ENCODE data around the gene FAF1. TPM values are rescaled to one million over a fixed set of nuclear protein-coding genes. Genes with fewer than 3 reads are reported as not detected.

Gene FAF1
- total RNA-seq, 2 donors from 2014 or later = 45.8 to 50.1 TPM

DNA sequence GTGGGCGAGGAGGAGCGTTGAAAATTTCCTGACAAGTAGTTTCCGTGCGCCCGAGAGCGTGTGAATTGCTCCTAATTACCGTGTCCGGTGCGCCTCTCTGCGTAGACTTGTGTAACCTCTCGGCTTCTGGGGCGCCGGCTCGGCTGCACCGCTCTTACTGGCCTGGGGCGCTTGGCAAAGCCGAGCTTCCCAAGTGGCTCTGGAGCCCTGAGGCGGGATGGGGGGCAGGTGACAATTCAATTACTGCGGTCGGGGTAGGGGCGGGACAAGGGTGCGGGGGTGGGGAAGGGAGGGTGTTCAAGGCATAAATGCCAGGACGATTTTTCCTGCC, 536.4 kb downstream of the FAF1 start:
- H3K4me1 Mint-ChIP-seq = peaks cover 38% of the 10 kb centered on the region
- ATAC-seq (no peak), DNase-seq (no peak)
- H3K27ac Mint-ChIP-seq = no peak overlapping the region
- no peaks in the 10 kb centered on the region for H3K9me3 ChIP-seq (ENCODE audit: control insufficient read depth, low read length, poor library complexity, severe bottlenecking)
- peak overlapping the region; percentile 98 for H3K4me3 Mint-ChIP-seq
- peaks cover 21% of the 10 kb centered on the region for H3K36me3 Mint-ChIP-seq (ENCODE audit: low read depth)
- H3K27me3 Mint-ChIP-seq = peaks cover 86% of the 10 kb centered on the region

DNA sequence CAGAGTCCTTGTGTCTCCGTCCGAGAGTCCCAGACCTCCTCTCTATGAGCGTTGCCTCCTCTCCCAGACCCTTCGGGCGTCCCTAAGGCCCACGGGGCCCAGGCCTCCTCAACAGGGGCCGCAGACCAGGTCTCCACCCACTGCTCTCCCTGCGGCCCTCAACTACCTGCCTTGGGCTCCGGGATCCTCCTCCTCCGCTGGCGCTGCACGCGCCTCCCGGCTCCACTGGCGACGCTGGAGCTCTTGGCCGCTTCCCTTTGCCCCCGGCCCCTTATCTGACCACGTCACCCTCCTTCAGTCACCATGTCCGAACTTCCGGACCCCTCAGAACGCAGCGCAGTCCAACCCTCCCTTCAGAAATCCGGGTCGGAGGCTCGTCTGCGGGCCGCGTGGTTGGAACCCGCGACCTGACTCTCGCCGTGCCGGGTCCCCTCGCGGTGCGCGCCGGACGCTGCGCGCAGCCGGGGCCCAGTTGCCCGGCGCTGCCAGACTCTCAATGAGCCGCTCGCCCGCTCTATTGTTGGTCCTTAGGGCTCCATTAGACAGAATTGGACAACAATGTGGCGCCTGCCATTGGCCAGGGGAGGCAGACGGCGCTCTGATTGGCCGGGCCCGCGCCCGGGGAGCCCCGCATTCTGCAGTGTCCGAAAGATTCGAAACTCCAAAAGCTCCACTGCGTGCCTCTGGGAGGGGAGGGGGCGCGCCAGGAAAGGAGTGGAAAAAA, 537.0 kb downstream of the FAF1 start, which contains the start of gene DMRTA2:
Gene DMRTA2, minus strand, starts transcription at position 498 of the 724 bp plus-strand sequence. CDS start 1,907 bp downstream, outside the sequence.
- Mint-ChIP-seq H3K36me3 (ENCODE audit: low read depth) (peaks cover 21% of the 10 kb centered on the region), H3K4me1 (peaks cover 38% of the 10 kb centered on the region), H3K4me3 (peak within 1 kb of the TSS; percentile 98), H3K27me3 (peaks cover 84% of the 10 kb centered on the region), H3K27ac (no peak within 1 kb of the TSS)
- H3K9me3 ChIP-seq (ENCODE audit: control insufficient read depth, low read length, poor library complexity, severe bottlenecking) = no peaks in the 10 kb centered on the region
- ATAC-seq = no peak
- no peak for DNase-seq

DNA sequence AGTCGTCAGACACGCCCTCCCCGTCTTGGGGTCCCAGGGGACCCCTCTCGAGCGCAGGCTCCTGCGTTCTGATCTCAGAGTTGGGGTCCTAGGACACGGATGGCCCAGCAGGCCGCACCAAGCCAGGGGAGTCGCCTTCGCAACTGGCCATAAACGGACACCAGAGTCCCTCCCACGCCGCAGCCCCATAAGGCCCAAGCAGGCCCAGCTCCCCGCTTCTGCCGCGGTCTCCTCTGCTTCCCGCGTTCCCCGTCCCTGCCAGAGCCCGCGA, 537.5 kb downstream of the FAF1 start:
- Mint-ChIP-seq H3K27ac (no peak overlapping the region), H3K27me3 (peaks cover 84% of the 10 kb centered on the region), H3K36me3 (ENCODE audit: low read depth) (peaks cover 21% of the 10 kb centered on the region), H3K4me1 (peaks cover 40% of the 10 kb centered on the region), H3K4me3 (peak overlapping the region; percentile 98)
- no peak for DNase-seq
- no peak for ATAC-seq
- no peaks in the 10 kb centered on the region for H3K9me3 ChIP-seq (ENCODE audit: control insufficient read depth, low read length, poor library complexity, severe bottlenecking)

DNA sequence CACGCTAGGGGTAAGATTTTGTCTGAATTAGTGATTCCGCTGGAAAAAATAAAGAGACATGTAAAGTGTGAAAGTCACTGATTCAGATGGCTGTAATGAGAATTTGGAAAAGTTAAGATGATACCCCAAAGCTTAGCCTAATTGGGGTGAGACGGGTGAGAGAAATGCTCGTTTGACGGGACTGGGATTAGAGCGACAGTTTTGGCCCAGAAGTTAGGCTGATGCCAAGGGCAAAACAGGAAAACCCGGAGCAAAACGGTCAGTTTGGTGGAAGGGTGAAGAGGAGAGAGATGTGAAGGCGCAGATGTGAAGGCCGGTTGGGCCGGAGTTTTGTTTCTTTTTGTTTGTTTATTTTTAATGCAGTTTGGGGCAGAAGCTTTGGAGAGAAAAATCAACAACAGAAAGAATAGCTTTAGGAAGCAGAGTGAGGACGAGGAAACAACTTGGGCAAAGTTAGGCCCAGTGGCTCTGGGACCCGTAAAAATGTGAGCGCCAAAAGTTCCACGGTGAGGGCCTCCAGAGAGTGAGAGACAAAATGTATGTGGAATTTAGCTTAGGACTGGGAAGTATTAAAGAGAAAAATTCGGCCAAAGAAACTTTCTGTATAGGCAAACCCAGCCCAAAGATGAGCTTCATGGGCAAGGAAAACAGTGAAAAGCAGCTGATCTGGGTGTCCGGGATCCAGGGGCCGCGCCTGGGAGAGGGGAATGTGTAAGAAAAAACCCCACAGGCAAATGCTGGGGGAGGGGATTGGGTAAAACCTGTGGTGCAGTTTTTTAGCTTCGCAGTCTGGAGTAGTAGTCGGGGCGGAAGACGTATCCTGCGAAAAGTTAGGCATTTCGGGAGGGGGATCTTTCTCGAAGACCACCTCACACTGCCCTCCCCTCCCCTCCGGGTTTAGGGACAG, 538.0 kb downstream of the FAF1 start:
- DNase-seq (no peak), ATAC-seq (no peak)
- H3K27ac Mint-ChIP-seq = no peak overlapping the region
- H3K4me3 Mint-ChIP-seq = peak overlapping the region; percentile 98
- peaks cover 84% of the 10 kb centered on the region for H3K27me3 Mint-ChIP-seq
- peaks cover 37% of the 10 kb centered on the region for H3K4me1 Mint-ChIP-seq
- no peaks in the 10 kb centered on the region for H3K9me3 ChIP-seq (ENCODE audit: control insufficient read depth, low read length, poor library complexity, severe bottlenecking)
- H3K36me3 Mint-ChIP-seq (ENCODE audit: low read depth) = peaks cover 21% of the 10 kb centered on the region

DNA sequence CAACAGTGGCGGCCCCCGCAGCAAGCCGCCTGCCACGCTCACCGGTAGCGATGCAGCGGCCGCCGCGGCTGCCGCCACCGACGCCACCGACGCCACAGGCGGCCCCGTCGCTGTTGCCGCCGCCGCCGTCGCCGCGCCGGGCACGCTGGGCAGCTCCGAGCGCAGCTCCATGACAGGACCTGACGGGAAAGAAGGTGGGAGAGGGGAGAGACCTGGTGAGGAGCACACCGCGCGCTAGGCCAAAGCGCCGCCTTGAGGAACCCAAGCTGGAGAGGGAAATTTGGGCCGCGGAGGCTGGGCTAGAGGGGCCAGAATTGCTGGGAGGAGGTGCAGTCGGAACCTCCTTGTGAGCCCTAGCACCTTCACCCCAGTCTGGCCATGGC, 538.7 kb downstream of the FAF1 start:
- H3K36me3 Mint-ChIP-seq (ENCODE audit: low read depth) = peaks cover 24% of the 10 kb centered on the region
- H3K27ac Mint-ChIP-seq = no peak overlapping the region
- DNase-seq = no peak
- H3K4me3 Mint-ChIP-seq = peak overlapping the region; percentile 98
- ATAC-seq = no peak
- peaks cover 84% of the 10 kb centered on the region for H3K27me3 Mint-ChIP-seq
- H3K9me3 ChIP-seq (ENCODE audit: control insufficient read depth, low read length, poor library complexity, severe bottlenecking) = no peaks in the 10 kb centered on the region
- peaks cover 40% of the 10 kb centered on the region for H3K4me1 Mint-ChIP-seq

DNA sequence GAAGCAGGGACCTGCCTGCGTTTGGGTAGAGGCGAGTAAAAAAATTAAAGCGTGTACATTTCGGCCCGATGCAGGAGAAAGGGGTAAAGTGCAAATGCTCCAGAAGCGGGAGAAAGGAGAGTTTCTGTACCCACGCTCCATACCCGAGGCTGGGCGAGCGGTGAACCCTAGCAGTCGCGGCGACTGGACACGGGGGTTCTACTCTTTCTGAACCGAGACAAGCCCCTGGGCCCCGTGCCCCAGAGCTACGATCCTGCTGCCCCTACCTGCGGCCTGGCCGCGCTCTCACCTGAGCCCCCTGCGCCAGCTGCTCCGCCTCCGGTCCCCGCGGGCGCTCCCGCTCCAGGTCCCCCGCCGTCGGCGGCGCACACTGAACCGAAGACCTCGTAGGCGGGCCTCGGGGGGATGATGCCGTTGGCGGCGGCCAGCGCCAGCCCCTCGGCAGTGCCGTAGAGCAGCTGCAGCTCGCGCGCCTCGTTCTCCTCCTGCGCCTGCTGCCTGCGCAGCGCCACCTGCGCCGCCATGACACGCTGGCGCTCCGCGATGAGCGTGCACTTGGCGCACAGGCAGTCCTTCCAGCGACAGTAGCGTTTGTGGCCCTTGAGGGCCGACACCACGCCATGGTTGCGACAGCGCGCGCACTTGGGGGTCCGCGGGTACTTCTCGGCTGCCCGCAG, 539.2 kb downstream of the FAF1 start:
- H3K4me1 Mint-ChIP-seq = peaks cover 41% of the 10 kb centered on the region

DNA sequence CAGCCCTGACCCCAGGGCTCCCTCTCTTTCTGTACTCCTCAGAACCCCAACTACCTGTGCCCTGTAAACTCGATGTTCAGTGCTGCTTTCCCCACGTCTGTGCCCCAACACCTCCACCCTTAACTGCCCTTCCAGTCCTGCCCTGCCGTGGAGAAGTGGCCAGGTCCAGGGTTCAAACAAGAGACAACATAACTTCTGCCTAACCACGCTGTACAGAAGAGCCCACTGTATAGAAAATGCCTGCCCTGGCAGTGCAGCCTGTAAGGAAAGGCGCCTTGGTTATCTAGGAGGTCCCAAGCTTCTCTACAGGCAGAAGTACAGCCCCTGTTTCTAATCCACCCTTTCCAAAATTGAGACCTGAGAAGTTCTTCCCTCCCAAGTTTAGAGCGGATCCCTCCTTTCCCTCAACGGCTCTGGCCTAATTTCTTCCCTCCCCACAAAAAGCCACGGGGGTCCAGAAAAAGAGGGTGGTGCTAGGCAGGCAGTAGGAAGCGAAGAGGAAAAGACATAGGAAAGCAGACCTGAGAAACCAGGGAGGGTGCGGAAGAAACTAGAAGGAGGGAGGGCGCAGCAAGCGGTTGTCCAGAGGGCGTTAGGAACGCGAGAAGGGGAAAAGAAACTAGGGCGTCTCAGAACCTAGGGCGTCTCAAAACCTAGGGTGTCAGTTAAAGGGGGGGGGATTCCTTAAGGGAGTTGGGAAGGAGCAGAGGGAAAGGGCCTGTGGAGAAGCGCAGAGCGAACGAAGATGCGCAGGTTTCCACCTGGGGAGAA, 540.0 kb downstream of the FAF1 start:
- Mint-ChIP-seq H3K27me3 (peaks cover 83% of the 10 kb centered on the region), H3K4me1 (peaks cover 41% of the 10 kb centered on the region), H3K27ac (no peak overlapping the region), H3K4me3 (peak overlapping the region; percentile 86), H3K36me3 (ENCODE audit: low read depth) (peaks cover 24% of the 10 kb centered on the region)
- no peak for ATAC-seq
- no peaks in the 10 kb centered on the region for H3K9me3 ChIP-seq (ENCODE audit: control insufficient read depth, low read length, poor library complexity, severe bottlenecking)
- no peak for DNase-seq

More for the DNA sequence above, 539.2 kb downstream of the FAF1 start:
- Mint-ChIP-seq H3K4me3 (peak overlapping the region; percentile 86), H3K27me3 (peaks cover 84% of the 10 kb centered on the region), H3K27ac (no peak overlapping the region), H3K36me3 (ENCODE audit: low read depth) (peaks cover 24% of the 10 kb centered on the region)
- ATAC-seq = no peak
- no peak for DNase-seq
- no peaks in the 10 kb centered on the region for H3K9me3 ChIP-seq (ENCODE audit: control insufficient read depth, low read length, poor library complexity, severe bottlenecking)

DNA sequence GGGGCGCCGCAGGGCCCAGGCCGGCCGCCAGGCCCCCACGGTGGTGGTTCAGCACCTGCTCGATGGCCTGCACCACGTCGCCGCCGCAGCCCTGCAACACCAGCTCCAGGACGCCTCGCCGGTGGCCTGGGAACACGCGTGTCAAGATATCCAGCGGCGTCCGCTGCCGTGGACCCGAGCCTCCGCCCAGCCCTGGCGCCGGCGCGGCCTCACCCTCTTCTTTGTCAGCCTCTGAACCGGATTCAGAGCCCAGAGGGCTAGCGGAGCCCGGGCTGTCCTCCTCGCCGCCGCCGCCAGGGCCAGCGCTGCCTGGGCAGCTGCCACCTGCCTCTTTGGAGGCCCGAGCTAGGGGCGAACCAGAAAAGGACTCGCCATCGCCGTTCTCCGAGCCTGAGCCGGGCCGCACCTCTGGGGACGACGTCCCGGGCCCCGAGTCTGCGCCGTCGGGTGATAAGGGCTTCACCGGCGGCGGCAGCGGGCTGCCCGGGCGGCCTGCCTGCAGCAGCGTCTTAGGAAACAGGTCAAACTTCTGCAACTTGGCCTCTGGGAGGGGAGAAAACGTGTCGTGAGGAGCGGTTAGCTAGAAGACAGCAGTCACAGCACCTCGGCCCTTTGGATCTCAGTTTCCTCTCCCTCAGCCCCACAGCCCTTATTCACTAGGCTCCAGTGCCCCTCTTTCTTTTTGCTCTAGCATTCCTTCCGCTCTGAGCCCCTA, 540.7 kb downstream of the FAF1 start:
- no peaks in the 10 kb centered on the region for H3K9me3 ChIP-seq (ENCODE audit: control insufficient read depth, low read length, poor library complexity, severe bottlenecking)
- H3K4me3 Mint-ChIP-seq = peak overlapping the region; percentile 86
- H3K4me1 Mint-ChIP-seq = peaks cover 35% of the 10 kb centered on the region
- DNase-seq (no peak), ATAC-seq (no peak)
- no peak overlapping the region for H3K27ac Mint-ChIP-seq
- H3K36me3 Mint-ChIP-seq (ENCODE audit: low read depth) = peaks cover 22% of the 10 kb centered on the region
- H3K27me3 Mint-ChIP-seq = peaks cover 83% of the 10 kb centered on the region

DNA sequence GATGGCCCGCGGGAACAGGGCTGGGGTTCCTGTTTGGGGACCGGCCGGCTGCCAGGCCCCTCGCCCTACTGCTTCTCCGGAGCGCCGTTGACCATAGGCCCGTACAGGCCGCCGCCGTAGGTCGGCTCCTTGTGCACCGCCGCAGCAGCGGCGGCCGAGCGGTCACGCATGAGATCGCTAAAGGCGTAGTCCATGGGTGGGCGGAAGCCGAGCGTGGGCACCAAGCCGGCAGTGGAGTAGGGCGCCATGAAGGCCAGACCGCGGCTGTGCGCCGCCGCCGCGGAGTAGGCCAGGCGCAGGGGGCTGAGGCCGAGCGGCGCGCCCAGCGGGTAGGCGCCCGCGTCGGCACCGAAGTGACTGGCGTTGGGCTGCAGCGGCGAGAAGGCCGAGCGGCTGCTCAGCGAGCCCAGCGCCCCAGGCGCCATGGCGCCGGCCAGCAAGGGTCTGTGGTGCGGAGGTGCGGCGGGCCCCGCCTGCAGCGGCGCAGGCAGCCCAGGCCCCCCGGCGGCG, 541.4 kb downstream of the FAF1 start:
- peaks cover 30% of the 10 kb centered on the region for H3K4me1 Mint-ChIP-seq
- ATAC-seq (no peak), DNase-seq (no peak)
- H3K27ac Mint-ChIP-seq = no peak overlapping the region
- H3K4me3 Mint-ChIP-seq = peak overlapping the region; percentile 49
- H3K36me3 Mint-ChIP-seq (ENCODE audit: low read depth) = peaks cover 21% of the 10 kb centered on the region
- H3K9me3 ChIP-seq (ENCODE audit: control insufficient read depth, low read length, poor library complexity, severe bottlenecking) = no peaks in the 10 kb centered on the region
- H3K27me3 Mint-ChIP-seq = peaks cover 83% of the 10 kb centered on the region

DNA sequence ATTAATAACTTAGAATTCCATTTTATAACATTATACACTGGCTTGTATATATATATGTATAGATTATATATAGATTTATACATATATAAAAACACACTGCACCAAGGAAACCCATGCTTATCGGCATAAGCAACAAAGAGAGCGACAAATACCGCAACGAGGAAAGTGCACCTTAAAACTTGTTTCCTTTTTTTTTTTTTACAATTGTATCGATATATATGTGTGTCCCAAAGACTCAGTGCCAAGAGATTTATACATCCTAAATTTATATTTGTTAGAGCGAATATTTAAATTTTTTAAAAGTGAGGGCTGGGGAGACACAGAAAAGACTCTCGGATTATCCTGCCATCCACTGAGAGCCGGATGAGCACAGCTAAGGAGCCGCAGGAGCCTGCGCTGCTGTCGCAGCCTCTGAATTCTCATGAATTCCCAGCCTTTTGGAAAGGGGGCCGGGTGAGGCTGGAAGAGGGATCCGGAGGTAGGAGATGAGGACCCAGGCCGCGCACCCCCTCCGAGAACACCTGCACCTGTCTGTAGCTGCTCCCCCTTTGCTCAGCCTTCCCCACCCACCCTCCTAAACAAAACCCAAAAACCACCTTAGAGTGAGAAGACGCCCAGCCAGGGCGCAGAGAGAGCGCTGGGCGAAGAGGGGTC, 542.0 kb downstream of the FAF1 start:
- H3K9me3 ChIP-seq (ENCODE audit: control insufficient read depth, low read length, poor library complexity, severe bottlenecking) = no peaks in the 10 kb centered on the region
- Mint-ChIP-seq H3K36me3 (ENCODE audit: low read depth) (peaks cover 21% of the 10 kb centered on the region), H3K27me3 (peaks cover 83% of the 10 kb centered on the region), H3K27ac (no peak overlapping the region), H3K4me1 (peaks cover 27% of the 10 kb centered on the region), H3K4me3 (peak overlapping the region; percentile 49)
- DNase-seq (no peak), ATAC-seq (no peak)

DNA sequence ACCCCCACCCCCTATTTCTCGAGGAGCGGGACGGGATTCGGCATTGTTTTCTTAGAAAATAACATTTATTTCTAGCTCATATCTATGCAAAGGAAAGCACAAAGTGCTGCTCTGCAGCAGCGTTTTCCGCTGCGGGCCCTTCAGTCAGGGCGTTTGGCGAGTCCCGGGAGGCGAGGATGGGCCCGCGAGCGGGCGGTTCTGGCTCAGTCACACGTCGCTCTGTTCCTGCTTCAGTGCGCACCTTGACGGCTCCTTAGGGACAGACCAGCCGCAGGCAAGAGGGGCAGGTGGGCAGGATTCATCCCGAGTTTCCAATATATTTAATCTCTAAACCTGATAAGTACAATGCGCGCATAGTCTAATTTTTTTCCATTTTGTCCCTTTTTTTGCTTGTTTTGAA, 542.6 kb downstream of the FAF1 start:
- no peak for ATAC-seq
- no peak overlapping the region for H3K27ac Mint-ChIP-seq
- H3K9me3 ChIP-seq (ENCODE audit: control insufficient read depth, low read length, poor library complexity, severe bottlenecking) = no peaks in the 10 kb centered on the region

More for the DNA sequence above, 542.6 kb downstream of the FAF1 start:
- Mint-ChIP-seq H3K36me3 (ENCODE audit: low read depth) (peaks cover 21% of the 10 kb centered on the region), H3K4me1 (peaks cover 27% of the 10 kb centered on the region), H3K27me3 (peaks cover 83% of the 10 kb centered on the region), H3K4me3 (no peak overlapping the region)
- DNase-seq = no peak

All from T-helper 17 cell (primary cell).